Measurements from ENCODE around the gene SIM1.

SIM1 gene, protein sequence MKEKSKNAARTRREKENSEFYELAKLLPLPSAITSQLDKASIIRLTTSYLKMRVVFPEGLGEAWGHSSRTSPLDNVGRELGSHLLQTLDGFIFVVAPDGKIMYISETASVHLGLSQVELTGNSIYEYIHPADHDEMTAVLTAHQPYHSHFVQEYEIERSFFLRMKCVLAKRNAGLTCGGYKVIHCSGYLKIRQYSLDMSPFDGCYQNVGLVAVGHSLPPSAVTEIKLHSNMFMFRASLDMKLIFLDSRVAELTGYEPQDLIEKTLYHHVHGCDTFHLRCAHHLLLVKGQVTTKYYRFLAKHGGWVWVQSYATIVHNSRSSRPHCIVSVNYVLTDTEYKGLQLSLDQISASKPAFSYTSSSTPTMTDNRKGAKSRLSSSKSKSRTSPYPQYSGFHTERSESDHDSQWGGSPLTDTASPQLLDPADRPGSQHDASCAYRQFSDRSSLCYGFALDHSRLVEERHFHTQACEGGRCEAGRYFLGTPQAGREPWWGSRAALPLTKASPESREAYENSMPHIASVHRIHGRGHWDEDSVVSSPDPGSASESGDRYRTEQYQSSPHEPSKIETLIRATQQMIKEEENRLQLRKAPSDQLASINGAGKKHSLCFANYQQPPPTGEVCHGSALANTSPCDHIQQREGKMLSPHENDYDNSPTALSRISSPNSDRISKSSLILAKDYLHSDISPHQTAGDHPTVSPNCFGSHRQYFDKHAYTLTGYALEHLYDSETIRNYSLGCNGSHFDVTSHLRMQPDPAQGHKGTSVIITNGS

DNA sequence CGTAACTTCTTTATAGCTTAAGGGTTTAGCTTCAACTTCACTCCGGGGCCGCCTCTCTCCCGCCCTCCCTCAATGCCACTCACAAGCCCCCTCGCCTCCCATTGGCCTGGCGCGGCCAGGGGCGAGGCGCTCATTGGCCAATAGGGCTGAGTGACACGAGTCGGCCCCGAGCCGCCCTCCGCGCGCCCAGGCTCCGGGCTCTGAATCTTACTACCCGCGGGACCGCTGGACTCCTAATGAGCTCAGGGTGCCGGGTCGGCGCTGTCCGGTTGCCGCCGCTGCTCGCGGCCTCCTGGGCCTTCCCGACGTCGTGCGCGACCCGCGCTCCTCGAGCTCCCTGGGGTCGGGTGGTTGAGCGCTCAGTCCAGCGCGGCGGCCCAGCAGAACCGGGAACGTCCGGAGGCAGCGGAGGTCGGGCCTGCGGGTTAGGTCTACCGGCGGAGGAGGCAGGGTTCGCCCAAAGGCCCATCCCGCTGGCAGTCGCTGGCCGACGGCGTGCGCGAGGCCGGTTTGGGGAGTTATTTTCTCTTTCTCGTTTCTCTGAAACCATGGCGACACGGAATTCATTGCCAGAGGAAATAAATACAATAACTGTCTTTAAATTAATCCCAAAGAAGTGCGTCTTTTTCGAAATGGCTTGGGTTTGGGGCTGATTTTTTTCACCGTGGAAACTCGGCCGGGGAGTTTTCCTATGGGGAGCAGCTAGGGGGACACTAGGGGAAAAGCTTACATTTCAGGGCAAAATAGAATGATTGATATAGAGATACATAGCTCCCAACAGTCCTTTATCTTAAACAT is at the start of gene SIM1:
Gene SIM1, minus strand, starts transcription at position 19 of the 798 bp plus-strand sequence. CDS start 1,453 bp downstream, outside the sequence.
- DNase-seq: peak; percentile 63

DNA sequence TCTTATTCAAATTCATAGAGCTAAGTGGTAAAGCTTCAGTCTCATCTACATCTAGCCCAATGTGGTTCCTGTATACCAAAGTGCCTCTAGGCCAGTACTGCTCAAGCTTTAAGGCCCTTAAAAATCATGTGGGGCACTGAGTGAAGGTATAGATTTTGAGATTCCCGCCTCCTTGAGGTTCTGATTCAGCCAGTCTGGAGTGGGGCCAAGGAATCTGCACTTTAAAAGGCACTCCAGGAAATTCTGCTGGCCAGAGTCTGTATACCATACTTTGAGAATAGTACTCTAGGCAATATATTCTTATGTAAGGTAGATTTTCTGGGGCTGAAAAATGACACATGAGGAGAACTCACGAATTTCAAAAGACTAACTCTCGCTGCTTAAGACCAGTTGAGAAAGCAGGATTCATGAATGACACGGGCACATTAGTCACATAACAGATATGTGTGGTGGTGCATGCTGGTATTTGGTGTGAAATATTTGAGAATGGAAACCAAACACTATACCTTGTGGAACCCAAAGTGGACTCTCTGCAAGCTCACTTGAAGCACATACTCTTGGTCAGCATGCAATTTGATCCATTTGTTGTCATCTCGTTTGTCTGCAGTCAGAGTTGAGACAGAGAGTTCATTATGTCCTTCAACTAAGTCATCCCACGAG is 47.6 kb upstream of the SIM1 start:
- no peak for DNase-seq

DNA sequence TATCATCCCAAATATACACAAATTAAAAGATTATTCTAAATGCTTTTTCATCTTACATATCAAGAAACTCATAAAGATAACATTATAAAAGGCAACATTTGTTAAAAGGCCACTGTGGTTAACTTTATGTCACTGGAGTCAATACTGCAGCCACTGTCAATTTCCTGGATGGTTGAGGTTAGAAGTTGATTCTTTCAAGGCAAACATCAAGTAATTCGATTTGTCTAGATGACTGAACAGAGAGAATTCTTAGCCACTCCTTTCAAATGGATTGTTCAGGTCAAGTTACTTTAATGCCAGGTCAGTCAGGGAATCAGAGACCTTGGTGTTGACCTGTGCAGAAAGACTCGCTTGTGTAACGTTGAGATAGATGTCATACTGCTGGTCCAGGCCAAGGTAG is 44.4 kb upstream of the SIM1 start:
- no peak for DNase-seq

DNA sequence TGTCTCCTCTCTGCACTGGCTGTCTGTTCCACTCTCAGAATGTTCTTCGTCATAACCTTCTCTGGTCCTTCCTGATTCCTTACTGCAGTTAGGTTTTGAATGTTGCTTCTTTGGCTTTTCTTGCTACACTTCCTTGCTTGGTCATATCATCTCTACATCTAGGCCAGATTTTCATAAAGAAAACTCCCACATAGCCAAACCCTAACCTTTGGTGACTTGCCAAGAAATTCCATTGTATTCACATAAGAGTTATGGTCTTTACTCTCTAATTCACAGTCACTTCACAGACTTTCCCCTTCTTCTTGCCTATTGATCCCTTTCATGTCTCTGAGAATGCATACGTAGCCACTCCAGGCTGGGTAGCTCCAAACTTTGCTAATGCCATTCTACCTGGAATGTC is 41.9 kb upstream of the SIM1 start:
- no peak for DNase-seq

DNA sequence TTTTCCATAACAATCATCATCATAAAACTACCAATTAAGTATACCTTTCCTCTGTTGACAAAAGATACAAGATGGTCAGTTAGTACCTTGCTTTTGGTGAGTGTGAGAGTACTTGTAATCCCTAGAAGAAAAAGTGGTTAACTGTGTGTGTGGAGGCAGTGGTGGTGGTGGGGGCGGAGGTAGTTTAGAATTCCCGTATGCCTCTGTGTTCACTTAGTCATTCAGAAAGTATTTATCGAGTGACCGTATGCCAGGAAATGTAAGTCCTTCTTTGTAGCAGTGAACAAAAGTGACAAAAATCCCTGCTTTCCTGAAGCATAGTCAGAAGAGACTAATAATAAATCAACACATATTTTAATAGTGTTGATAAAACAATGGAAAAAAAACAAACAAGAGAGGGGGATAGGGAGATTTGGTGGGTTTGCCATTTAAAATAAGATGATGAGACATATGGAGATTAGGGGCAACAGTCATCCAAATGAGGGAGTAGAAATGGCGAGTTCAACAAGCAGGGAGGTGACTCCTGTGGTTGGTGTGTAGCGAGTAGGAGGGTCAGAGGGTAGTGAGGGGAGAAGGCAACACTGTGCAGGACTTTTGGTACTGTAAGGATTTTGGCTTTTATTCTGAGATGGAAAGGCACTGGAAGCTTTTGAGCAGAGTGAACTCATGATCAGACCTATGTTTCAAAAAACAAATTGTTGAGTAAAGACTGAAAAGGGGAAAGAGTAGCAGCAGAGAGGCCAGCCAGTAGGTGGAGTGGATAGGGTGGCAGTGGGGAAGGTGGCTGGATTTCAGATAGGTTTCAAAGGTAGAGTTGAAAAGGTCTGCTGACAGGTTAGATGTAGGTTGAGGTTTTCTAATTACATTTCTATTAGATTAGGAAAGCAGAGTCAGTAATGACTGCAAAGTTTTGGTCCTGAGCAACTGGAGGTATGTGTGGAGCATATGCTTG is 40.3 kb upstream of the SIM1 start:
- no peak for DNase-seq

DNA sequence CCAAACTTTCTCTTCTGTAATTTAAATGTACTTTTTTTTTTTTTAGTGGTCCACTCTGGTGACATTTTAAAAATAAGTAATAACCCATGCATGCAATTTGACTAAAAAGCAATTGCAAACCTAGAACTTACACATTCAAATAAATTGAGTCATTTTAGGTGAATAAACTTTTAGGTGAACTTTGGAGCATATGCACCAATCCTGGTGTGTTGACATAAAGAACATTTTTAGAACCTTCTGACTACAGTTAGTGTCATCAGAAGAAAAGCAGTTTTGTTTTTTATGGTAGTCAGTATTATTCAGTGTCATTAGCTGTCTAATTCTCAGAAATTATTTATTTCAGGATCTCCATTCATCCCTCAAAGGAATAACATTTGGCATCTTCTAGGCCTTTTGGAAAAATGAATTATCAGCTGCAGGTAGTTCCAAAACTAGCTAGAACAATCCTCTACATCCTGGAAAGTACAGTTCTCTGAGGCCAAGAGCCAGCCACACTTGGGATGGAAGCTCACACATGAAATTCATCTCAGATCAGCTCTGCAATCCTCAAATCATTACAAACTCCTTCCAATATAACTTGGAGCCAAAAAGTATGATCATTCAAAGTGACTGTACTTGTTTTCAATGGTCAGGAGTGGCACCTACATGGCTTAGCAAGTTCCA is 38.5 kb upstream of the SIM1 start:
- no peak for DNase-seq

DNA sequence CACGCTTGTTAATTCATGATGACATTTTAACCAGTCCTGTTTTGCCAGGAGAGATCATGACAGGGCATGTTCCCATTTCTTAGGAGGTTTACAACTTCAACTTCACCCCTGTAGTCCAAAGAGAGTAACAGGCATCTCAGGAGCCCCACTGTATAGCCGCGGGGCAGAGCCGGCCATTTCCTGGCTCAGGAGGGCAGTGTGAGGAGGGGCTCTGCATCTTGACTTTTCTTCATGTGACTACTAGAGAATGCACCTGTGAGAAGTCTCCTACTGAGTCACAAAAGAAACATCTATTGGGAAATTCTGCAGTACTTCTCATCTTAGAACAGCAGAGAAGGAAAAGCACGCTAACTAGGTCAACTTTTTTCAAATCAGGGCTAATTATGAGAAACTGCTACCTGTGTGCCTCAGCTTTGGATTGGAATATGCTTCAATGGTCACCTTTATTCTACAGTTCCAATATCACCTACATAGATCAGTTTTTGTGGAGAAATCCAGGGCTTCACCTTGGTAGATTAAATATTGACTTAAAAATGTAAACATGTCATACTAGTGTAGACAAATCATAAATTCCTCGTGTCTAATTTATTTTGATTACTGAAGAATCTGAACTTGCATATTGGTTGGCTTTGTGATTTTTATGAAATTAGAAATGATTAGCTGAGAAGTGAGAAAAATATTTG is 28.6 kb upstream of the SIM1 start:
- DNase-seq: no peak

DNA sequence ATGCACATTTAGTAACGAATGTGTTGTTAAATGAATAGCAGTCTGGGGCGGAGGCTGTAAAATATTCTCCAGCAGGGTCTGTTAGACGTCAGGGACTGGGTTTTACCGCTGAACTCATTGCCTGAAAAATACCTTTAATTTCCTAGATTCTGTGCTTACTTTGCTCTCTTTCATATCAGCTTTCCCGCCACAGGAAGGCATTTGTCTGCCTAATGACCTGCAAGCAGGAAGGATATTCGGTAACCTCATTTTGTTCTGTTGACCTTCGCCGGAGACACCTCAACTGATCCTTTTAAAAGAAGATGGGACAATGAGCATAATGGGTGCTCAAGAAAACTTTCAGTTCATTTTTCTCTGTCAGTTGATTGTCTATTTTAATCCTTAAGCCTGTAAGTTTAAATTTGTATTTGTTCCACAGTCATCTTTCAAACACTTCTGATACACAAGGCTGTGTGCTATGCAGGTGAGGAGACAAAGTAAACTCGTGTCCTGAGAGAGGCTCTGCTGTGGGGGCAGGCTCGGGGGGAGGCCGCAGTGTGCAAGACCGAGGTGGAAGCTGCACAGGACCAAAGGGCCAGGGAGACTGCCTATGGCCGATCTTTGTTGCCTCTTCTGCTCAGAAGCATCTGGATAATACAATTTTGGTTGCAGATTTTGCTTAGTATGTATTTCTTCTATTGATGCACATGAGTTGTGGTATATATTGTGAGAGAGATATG is 27.4 kb upstream of the SIM1 start:
- no peak for DNase-seq

DNA sequence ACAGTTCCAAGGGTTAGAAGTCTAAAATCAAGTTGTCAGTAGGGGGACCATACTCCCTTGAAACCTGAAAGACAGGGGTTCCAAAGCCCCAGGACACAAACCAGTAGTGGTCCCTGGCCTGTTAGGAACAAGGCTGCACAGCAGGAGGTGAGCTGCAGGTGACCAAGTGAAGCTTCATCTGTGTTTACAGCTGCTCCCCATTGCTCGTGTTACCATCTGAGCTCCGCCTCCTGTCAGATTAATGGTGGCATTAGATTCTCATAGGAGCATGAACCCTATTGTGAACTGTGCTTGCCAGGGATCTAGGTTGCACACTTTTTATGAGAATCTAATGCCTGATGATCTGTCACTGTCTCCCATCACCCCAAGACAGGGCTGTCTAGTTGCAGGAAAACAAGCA is 25.3 kb upstream of the SIM1 start:
- DNase-seq: no peak

DNA sequence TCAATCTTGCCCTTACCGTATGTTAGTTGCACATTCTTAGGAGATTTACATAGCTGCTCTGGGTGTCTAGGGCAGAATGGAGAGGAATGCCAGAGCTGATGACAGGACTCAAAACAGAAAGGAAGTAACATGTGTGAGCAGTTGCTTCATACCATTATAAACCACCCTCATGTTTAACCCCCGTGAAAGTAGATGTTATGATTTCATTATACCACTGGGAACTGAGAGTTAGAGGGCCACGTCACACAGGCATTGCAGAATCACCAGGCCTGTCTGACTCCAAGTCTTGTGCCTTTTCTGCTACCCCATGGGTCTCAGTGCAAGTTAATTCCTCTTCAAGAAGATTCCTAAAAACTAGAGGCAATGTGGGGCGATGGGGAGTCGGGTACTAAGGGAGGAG is 23.5 kb upstream of the SIM1 start:
- no peak for DNase-seq

DNA sequence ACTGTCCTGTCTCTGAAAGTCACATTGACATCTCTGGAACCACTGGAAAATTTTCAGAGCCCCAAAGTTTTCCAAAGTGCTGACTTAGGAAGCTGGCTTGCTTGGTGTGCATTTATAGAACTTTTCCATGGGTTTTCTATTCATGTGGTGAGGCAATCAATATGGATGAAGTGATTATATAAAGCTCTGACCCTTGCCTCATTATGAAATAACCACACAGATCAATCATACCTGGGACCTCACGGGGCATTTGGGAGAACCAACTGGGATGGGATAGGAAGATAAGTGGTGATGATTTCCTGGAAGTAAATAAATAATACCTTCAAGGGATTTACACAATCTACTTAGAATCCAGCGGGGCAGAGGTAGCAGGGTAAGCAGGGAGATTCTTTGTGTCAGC is 22.9 kb upstream of the SIM1 start:
- no peak for DNase-seq

DNA sequence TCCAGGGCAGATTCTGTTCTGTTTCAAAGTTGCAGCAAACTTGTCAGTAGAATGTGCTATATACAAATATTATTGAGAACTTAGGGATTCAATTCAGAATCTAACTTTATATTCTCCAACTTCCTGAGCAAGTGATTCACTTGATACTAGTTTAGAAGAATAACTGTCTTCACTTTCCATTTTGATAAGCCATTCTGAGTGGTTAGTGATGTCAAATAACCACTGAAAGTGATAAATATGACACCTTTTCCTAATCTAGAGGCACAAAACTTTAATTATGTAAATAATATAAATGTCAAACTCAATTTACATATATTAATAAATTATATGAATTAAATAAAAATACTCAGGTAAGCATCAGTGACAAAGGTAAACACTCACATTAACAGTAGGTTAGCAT is 20.5 kb upstream of the SIM1 start:
- no peak for DNase-seq

DNA sequence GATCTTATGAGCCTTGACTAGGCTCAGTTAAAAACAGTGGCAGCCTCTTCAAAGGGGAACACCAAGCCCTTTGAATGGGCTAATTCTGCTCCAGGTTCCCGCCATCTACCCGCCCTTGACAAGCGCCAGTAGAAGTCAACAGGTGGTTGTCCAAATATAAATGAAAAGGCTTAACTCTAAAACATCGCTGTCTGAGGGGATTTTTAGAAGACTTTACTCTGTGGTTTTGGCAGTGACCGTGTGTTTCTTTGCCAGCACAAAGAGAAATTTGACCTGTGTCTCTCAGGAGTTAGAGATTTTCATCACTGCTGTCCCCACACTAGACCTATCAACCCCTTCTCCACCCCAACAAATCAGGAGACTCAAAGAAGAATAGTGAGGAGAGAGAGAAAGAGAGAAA is 19.8 kb upstream of the SIM1 start:
- peak; percentile 19 for DNase-seq

DNA sequence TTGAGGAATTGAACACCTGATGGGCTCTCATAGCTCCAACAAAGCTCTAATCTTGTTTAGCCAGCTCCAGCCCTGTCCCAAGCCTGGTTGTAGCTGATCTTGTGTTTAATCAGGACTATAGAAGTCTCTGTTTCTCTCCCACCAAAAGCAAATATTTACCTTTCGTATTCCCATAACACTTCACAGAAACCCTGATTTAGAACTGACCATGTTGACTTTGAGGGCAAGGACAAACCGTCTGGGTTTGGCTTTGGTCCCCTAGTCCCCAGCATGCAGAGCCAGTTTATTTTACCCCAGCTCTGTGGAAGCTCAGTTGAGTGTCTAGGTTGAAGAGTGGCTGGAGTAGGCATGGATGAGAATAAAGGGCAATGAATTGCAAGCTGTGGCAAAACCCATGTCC is 18.0 kb upstream of the SIM1 start:
- peak; percentile 16 for DNase-seq

DNA sequence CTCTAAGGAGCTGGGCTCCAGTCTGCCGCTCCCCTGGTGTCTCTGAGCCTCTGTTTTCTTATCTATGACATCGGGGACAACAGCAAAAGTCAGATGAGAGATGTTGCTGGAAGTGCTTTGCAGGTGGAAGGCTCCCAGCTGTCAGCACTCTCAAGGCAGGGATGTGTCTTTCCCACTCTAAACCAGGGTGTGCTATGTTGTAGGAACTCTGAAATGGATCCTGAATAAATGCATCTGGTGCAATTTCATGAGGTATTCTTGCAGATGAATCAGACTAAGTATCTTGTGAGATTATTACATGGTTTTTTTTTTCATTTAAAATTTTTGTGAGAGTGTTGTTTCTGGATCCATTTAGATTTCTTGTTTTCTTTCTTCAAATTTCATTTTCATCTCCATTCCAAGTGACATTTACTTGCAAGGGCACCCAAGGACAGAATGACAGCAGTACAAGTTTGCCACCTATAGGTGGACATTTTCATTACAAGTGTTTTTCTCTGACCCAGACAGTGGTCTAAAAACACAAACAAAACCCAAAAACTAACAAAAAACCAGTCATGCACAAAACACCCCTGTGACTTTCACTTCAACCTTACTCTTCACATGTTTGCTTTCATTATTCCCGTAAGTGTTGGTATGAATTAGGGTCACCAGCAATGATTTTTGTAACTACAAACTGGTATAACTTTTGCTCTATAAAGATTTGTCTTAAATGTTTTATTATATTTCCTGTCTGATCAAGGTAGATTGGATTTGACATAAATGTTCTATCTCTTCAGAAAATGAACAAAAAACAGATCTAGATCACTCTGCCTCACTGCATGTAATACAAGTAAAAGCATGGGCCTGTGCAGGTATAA is 14.7 kb upstream of the SIM1 start:
- peak; percentile 42 for DNase-seq

DNA sequence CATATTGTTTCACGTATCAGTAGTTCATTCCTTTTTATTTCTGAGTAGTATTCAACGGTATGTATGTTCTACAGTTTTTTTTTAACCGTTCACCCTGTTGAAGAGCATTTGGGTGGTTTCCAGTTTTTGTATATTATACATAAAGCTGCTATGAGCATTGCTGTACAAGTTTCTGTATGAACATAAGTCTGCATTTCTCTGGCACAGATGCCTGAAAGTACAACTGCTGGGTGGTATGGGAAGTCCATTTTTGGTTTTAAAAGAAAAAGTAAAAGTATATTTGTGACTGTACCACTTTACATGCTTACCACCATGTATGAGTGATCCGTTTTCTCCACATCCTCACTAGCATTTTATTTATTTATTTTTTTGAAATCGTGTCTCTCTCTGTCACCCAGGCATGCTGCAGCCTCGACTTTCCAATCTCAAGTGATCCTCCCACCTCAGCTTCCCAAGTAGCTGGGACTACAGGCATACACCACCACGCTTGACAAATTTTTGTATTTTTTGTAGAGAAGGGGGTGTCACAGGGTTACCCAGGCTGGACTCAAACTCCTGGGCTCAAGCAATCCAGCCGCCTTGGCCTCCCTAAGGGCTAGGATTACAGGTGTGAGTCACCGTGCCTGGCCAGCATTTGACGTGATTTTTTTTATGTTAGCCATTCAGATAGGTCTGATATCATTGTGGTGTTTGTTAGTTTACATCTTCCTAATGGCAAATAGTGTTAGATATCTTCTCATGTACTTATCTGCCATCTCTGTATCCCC is 11.0 kb upstream of the SIM1 start:
- DNase-seq: no peak

DNA sequence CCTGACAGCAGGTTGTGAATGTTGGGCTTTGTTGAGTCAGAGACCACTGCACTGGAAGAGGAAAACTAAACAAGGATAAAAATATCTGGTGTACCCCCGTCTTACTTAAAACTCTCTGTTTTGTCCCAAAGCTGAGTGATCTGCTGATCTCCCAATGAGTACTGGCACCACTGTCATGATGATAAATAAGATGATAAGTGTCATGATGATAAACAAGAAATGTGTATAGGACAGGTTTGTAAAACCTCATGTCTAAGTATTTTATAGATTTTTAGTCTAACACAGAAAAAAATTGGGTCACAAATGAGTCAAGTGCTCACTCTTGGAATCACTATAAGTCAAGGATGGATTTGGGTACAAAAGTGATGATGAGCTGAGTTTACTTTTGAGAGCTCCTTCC is 8.5 kb upstream of the SIM1 start:
- no peak for DNase-seq

DNA sequence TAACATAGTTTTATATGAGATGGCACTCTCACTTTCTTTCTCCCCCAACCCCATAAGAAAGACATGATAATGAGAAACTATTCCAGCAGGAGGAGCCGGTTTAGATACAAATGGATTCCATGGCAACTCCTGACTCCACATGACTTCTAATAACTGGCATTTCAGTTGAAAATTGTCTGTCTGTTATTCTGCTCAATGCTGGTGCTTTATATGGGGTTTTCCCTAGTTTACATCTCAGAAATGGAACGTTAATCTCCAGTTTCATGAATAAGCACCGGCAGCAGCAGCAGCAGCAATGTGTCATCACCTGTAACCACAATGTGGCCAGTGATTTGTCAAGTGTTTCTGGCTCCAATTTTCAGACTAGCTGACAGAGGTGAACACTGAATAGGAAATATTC is 8.0 kb upstream of the SIM1 start:
- DNase-seq: no peak

Data from NCI-H1092 treated with DMSO at 0.1 percent for 48 hours (cell line).